ENCODE results near the gene C1QTNF6. TPM values are rescaled to one million over a fixed set of nuclear protein-coding genes. Genes with fewer than 3 reads are reported as not detected.
"Not testable (repeated sequence)": the region's sequence is repeated elsewhere in the genome, so short reads cannot be mapped to it uniquely, and the experiment has no call there.

C1QTNF6 gene
- polyA plus RNA-seq, 2 donors, result 1.3 to 4.9 TPM

DNA sequence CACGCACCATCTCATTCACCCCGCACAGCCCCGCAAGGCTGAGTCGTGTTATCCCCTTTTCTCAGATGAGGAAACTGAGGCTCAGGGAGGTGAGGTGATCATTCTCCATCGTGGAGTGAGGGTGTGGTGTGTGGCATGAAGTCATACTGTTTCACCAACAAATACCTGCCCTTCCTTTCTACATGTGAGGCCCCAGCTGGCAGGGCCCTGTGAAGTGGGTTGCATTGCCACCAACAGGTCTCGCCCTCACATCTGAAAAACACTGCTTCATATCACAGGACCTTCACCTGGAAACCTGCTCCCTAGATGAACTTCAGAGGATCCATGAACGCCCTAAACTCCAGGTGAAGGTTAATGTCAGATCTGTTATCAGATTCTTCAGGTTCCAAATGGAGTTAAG is 19.9 kb upstream of the C1QTNF6 start:
- WGBS, 2 donors, result 76 to 83% methylated on average over 7 of the region's 7 CpGs

GRCh38 chr22:37206841-37207821 is 19.1 kb upstream of the C1QTNF6 start:
- no peak overlapping the region for H3K4me3 ChIP-seq (ENCODE audit: low read depth in 1 of 2, low read length in 2 of 2)
- H3K9me3 ChIP-seq (ENCODE audit: control insufficient read depth in 2 of 2, insufficient read depth in 1 of 2, low read depth in 1 of 2, low read length in 1 of 2), result no peaks in the 10 kb centered on the region
- WGBS, 2 donors, result 88 to 94% methylated on average over 61 to 71 of the region's 71 CpGs
- no peaks in the 10 kb centered on the region for H3K27me3 ChIP-seq (ENCODE audit: control insufficient read depth in 1 of 2, insufficient read depth in 2 of 2, low read length in 2 of 2)
- H3K4me1 ChIP-seq (ENCODE audit: control insufficient read depth in 2 of 2, insufficient read depth in 2 of 2, low read length in 1 of 2), result no peaks in the 10 kb centered on the region
- H3K27ac ChIP-seq (ENCODE audit: low read depth in 2 of 2, low read length in 1 of 2), result no peak overlapping the region
- H3K36me3 ChIP-seq (ENCODE audit: control insufficient read depth in 2 of 2, insufficient read depth in 2 of 2, low read length in 1 of 2), result no peaks in the 10 kb centered on the region

More for the DNA sequence above, 19.9 kb upstream of the C1QTNF6 start:
- H3K27ac ChIP-seq (ENCODE audit: low read depth in 2 of 2, low read length in 1 of 2), result no peak overlapping the region
- H3K9me3 ChIP-seq (ENCODE audit: control insufficient read depth in 2 of 2, insufficient read depth in 1 of 2, low read depth in 1 of 2, low read length in 1 of 2), result no peaks in the 10 kb centered on the region
- no peaks in the 10 kb centered on the region for H3K27me3 ChIP-seq (ENCODE audit: control insufficient read depth in 1 of 2, insufficient read depth in 2 of 2, low read length in 2 of 2)
- H3K4me1 ChIP-seq (ENCODE audit: control insufficient read depth in 2 of 2, insufficient read depth in 2 of 2, low read length in 1 of 2), result no peaks in the 10 kb centered on the region
- H3K36me3 ChIP-seq (ENCODE audit: control insufficient read depth in 2 of 2, insufficient read depth in 2 of 2, low read length in 1 of 2), result no peaks in the 10 kb centered on the region
- H3K4me3 ChIP-seq (ENCODE audit: low read depth in 1 of 2, low read length in 2 of 2), result no peak overlapping the region

- Histone ChIP-seq H3K4me1 (ENCODE audit: control insufficient read depth in 2 of 2, insufficient read depth in 2 of 2, low read length in 1 of 2) (no peaks in the 10 kb centered on the region), H3K27ac (ENCODE audit: low read depth in 2 of 2, low read length in 1 of 2) (no peak overlapping the region), H3K9me3 (ENCODE audit: control insufficient read depth in 2 of 2, insufficient read depth in 1 of 2, low read depth in 1 of 2, low read length in 1 of 2) (no peaks in the 10 kb centered on the region), H3K36me3 (ENCODE audit: control insufficient read depth in 2 of 2, insufficient read depth in 2 of 2, low read length in 1 of 2) (no peaks in the 10 kb centered on the region), H3K27me3 (ENCODE audit: control insufficient read depth in 1 of 2, insufficient read depth in 2 of 2, low read length in 2 of 2) (no peaks in the 10 kb centered on the region), H3K4me3 (ENCODE audit: low read depth in 1 of 2, low read length in 2 of 2) (no peak overlapping the region)
- WGBS, 2 donors, result 90 to 91% methylated on average over 16 of the region's 16 CpGs
Measured at GRCh38 chr22:37206118-37206840, 18.2 kb upstream of the C1QTNF6 start.

DNA sequence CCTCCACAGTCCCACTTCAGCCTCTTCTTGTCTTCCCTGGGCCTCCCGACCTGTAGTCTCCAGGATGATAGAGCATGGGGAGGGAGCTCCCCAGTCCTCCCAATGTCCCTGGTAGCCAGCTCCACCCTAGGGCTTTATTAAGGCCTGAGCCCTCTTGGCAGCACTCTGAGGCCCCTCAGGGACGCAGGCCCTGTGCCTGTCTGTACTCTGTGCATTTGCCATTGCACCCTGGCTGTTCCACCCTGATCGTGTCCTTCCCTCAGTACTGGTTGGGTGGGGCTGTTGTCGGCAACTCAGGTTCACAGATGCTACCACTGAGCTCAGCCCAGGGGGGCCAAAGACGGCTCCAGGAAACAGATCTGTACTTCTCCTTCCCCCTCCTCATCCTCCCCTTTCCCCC is 17.0 kb upstream of the C1QTNF6 start:
- H3K4me3 ChIP-seq (ENCODE audit: low read depth in 1 of 2, low read length in 2 of 2), result no peak overlapping the region
- H3K36me3 ChIP-seq (ENCODE audit: control insufficient read depth in 2 of 2, insufficient read depth in 2 of 2, low read length in 1 of 2), result no peaks in the 10 kb centered on the region
- no peaks in the 10 kb centered on the region for H3K9me3 ChIP-seq (ENCODE audit: control insufficient read depth in 2 of 2, insufficient read depth in 1 of 2, low read depth in 1 of 2, low read length in 1 of 2)
- H3K27me3 ChIP-seq (ENCODE audit: control insufficient read depth in 1 of 2, insufficient read depth in 2 of 2, low read length in 2 of 2), result no peaks in the 10 kb centered on the region
- no peak overlapping the region for H3K27ac ChIP-seq (ENCODE audit: low read depth in 2 of 2, low read length in 1 of 2)
- 77 to 84% methylated on average over 5 of the region's 5 CpGs for WGBS, 2 donors
- no peaks in the 10 kb centered on the region for H3K4me1 ChIP-seq (ENCODE audit: control insufficient read depth in 2 of 2, insufficient read depth in 2 of 2, low read length in 1 of 2)

DNA sequence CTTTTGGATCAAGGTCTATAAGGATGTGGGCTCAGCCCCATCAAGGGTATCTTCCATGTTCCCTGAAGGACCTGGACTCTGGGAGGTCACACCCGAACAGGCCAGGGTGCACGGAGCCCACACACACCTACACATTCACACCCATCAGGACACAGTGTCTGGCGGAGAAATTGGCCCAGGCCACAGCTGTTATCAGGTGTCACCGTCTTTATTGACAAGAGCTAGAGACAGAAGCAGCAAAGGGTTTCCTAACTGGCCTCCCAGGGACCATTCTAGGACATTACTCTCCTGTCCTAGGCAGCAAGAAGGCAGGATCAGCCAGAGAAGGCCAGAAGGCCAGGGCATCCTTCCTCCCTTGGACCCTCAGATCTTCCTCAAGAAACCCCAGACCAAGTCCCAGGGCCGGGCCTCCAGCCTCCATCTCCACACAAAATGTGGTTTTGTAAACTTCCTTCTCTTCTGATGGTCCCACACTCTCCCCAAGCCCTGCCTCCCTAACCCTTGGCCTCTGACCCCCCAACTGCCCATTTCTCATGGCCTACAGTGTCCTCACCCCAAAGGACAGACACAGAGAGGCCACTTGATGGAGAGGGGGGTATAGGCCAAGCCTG is 16.1 kb upstream of the C1QTNF6 start:
- Histone ChIP-seq H3K36me3 (ENCODE audit: control insufficient read depth in 2 of 2, insufficient read depth in 2 of 2, low read length in 1 of 2) (no peaks in the 10 kb centered on the region), H3K27ac (ENCODE audit: low read depth in 2 of 2, low read length in 1 of 2) (no peak overlapping the region), H3K27me3 (ENCODE audit: control insufficient read depth in 1 of 2, insufficient read depth in 2 of 2, low read length in 2 of 2) (no peaks in the 10 kb centered on the region), H3K4me1 (ENCODE audit: control insufficient read depth in 2 of 2, insufficient read depth in 2 of 2, low read length in 1 of 2) (peaks cover 0 to 4% of the 10 kb centered on the region in 2 donors), H3K4me3 (ENCODE audit: low read depth in 1 of 2, low read length in 2 of 2) (no peak overlapping the region), H3K9me3 (ENCODE audit: control insufficient read depth in 2 of 2, insufficient read depth in 1 of 2, low read depth in 1 of 2, low read length in 1 of 2) (no peaks in the 10 kb centered on the region)
- WGBS, 2 donors, result 87 to 90% methylated on average over 5 of the region's 5 CpGs

DNA sequence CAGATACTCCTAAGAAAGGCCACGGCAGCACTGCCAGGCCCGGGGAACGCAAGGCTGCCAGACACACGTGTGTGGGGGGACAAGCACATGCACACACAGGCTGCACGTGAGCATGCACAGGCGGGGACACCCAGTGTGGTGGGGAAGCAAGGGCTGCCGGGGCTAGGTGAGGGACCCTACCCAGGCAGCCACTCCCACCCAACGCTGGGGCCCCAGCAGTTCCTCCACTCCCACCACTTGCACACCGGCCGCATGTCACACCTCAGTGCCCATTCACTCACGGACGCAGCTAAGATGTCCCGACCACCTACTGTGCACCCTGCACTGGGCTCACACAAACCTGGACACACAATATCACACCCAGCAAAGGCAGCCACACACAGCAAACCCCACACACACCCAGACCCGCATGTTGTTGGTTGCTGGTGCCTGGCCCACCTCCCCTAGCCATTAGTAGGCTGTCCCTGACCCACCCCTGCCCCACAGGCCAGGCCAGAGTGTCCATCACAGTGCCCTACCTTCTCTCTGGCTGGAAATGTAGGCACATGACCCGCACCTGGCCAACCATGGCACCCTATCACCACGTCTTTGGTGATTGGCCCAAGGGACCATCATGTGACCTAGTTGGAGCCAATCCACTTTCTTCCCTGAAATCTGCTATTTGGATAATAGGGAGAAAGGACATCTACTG is 15.5 kb upstream of the C1QTNF6 start:
- Histone ChIP-seq H3K27ac (ENCODE audit: low read depth in 2 of 2, low read length in 1 of 2) (no peak overlapping the region), H3K36me3 (ENCODE audit: control insufficient read depth in 2 of 2, insufficient read depth in 2 of 2, low read length in 1 of 2) (no peaks in the 10 kb centered on the region), H3K4me3 (ENCODE audit: low read depth in 1 of 2, low read length in 2 of 2) (no peak overlapping the region), H3K27me3 (ENCODE audit: control insufficient read depth in 1 of 2, insufficient read depth in 2 of 2, low read length in 2 of 2) (no peaks in the 10 kb centered on the region), H3K4me1 (ENCODE audit: control insufficient read depth in 2 of 2, insufficient read depth in 2 of 2, low read length in 1 of 2) (peaks cover 0 to 4% of the 10 kb centered on the region in 2 donors), H3K9me3 (ENCODE audit: control insufficient read depth in 2 of 2, insufficient read depth in 1 of 2, low read depth in 1 of 2, low read length in 1 of 2) (no peaks in the 10 kb centered on the region)
- 85 to 91% methylated on average over 16 of the region's 16 CpGs for WGBS, 2 donors

DNA sequence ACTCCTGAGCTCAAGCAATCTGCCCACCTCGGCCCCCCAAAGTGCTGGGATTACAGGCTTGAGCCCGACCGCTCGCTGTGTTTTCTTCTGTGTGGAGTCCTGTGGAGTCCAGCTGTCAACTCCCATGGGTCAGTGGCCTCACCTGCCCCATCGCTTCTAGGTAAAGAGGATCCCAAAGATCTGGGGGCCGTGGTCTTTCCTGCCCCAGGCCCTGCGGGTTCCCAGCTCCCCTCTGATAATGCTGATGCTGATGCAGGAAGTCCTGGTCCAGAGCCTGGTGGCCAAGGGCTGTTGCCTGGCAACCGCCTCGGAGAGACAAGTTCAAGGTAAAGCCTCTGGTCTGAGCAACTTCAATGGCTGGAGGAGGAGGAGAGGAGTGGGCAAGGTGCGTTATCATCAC is 14.7 kb upstream of the C1QTNF6 start:
- Histone ChIP-seq H3K36me3 (ENCODE audit: control insufficient read depth in 2 of 2, insufficient read depth in 2 of 2, low read length in 1 of 2) (no peaks in the 10 kb centered on the region), H3K4me1 (ENCODE audit: control insufficient read depth in 2 of 2, insufficient read depth in 2 of 2, low read length in 1 of 2) (peaks cover 6 to 11% of the 10 kb centered on the region in 2 donors), H3K4me3 (ENCODE audit: low read depth in 1 of 2, low read length in 2 of 2) (no peak overlapping the region), H3K27me3 (ENCODE audit: control insufficient read depth in 1 of 2, insufficient read depth in 2 of 2, low read length in 2 of 2) (no peaks in the 10 kb centered on the region), H3K27ac (ENCODE audit: low read depth in 2 of 2, low read length in 1 of 2) (no peak overlapping the region), H3K9me3 (ENCODE audit: control insufficient read depth in 2 of 2, insufficient read depth in 1 of 2, low read depth in 1 of 2, low read length in 1 of 2) (no peaks in the 10 kb centered on the region)
- 88 to 89% methylated on average over 9 to 10 of the region's 10 CpGs for WGBS, 2 donors

DNA sequence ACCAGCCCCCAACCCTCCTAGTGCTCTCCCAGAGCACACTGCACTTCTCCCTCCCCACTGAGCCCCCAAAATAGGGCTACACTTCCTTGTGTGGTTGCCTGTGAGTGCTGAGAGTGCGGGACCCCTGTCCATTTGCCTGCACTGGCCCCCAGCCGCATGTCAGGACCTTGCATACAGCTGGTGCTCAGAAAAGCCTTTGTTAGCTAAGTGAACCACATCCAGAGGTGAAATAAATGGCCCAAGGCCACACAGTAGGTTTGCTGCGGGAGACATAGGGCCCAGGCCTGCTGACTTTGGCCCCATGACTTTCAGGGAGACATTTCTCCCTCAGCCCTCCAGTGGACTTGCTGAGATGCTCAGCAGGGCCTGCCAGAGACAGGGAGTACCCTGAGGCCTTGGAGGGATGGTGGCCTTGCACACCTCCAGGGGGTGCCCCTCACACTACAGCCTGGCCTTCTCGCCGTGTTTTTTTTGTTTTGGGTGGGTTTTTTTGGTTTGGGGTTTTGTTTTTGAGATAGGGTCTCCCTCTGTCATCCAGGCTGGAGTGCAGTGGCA is 14.0 kb upstream of the C1QTNF6 start:
- WGBS, 2 donors, result 85 to 91% methylated on average over 5 of the region's 5 CpGs
- Histone ChIP-seq H3K4me3 (ENCODE audit: low read depth in 1 of 2, low read length in 2 of 2) (no peak overlapping the region), H3K27ac (ENCODE audit: low read depth in 2 of 2, low read length in 1 of 2) (no peak overlapping the region)

GRCh38 chr22:37201443-37201820 is 13.4 kb upstream of the C1QTNF6 start:
- not testable (repeated sequence) for H3K4me3 ChIP-seq (ENCODE audit: low read depth in 1 of 2, low read length in 2 of 2); H3K27me3 ChIP-seq (ENCODE audit: control insufficient read depth in 1 of 2, insufficient read depth in 2 of 2, low read length in 2 of 2); H3K9me3 ChIP-seq (ENCODE audit: control insufficient read depth in 2 of 2, insufficient read depth in 1 of 2, low read depth in 1 of 2, low read length in 1 of 2); H3K36me3 ChIP-seq (ENCODE audit: control insufficient read depth in 2 of 2, insufficient read depth in 2 of 2, low read length in 1 of 2); H3K27ac ChIP-seq (ENCODE audit: low read depth in 2 of 2, low read length in 1 of 2)
- WGBS, 2 donors, result 94 to 98% methylated on average over 6 of the region's 6 CpGs
- H3K4me1 ChIP-seq (ENCODE audit: control insufficient read depth in 2 of 2, insufficient read depth in 2 of 2, low read length in 1 of 2), result peaks cover 13 to 23% of the 10 kb centered on the region in 2 donors

More for the DNA sequence above, 14.0 kb upstream of the C1QTNF6 start:
- H3K9me3 ChIP-seq (ENCODE audit: control insufficient read depth in 2 of 2, insufficient read depth in 1 of 2, low read depth in 1 of 2, low read length in 1 of 2), result no peaks in the 10 kb centered on the region
- H3K36me3 ChIP-seq (ENCODE audit: control insufficient read depth in 2 of 2, insufficient read depth in 2 of 2, low read length in 1 of 2), result no peaks in the 10 kb centered on the region
- peaks cover 11 to 17% of the 10 kb centered on the region in 2 donors for H3K4me1 ChIP-seq (ENCODE audit: control insufficient read depth in 2 of 2, insufficient read depth in 2 of 2, low read length in 1 of 2)
- no peaks in the 10 kb centered on the region for H3K27me3 ChIP-seq (ENCODE audit: control insufficient read depth in 1 of 2, insufficient read depth in 2 of 2, low read length in 2 of 2)
